SK-N-SH (cell line): ENCODE measurements around the gene FAM222A. TPM values are rescaled to one million over a fixed set of nuclear protein-coding genes. Genes with fewer than 3 reads are reported as not detected.
A peak's percentile ranks its signal among the peaks of the same experiment; 100 is the strongest.

ENCODE experiments used
- CTCF ChIA-PET: fragments of 300-600, 350-600 bp; formaldehyde crosslinking; extraction: SDS; loops from one replicate; lab custom pipeline; 2021; lab: Yijun Ruan, JAX
- POLR2A ChIA-PET: fragments of 350-600 bp; sonication (Branson Sonifier 250); formaldehyde crosslinking; extraction: SDS; loops from one replicate; lab custom pipeline; 2020; ENCODE audit warnings: antibody characterized with exemption, inconsistent platforms; lab: Yijun Ruan, JAX
- DNase-seq: peaks from one replicate; pipeline ENCODE4 v3.0.0; 2012
- H2AFZ ChIP-seq: fragments of 200-600 bp; sonication (generic); 2 replicates; pipeline ENCODE4 v1.8.1; 2016; ENCODE audit warnings: antibody characterized with exemption, mild to moderate bottlenecking, low read depth
- H3F3A ChIP-seq: fragments of 200-600 bp; sonication (generic); replicated peaks from 2 replicates; pipeline ENCODE3; 2016; ENCODE audit warnings: antibody characterized with exemption, mild to moderate bottlenecking; ENCODE audit not compliant: insufficient read depth
- H3K27ac ChIP-seq, 2 experiments: fragments of 200-500 bp in 1 of 2; fragments of 200-600 bp in 1 of 2; sonication (Bioruptor generic) in 1 of 2; sonication (generic), shearing (Covaris generic) in 1 of 2; 2 replicates each; pipeline versions ENCODE4 v1.5.1 to v1.6.1; 2014 to 2016; ENCODE audit warnings: low read depth in 2 of 2, inconsistent platforms in 1 of 2, low read length in 1 of 2, mild to moderate bottlenecking in 1 of 2, mixed read lengths in 1 of 2
- H3K27me3 ChIP-seq: fragments of 200-600 bp; sonication (generic), shearing (Covaris generic); 2 replicates; pipeline ENCODE4 v1.6.1; 2016; ENCODE audit warnings: mixed run types; ENCODE audit not compliant: insufficient read depth
- H3K36me3 ChIP-seq, 2 experiments: fragments of 200-500 bp in 1 of 2; fragments of 200-600 bp in 1 of 2; sonication (Bioruptor generic) in 1 of 2; sonication (generic) in 1 of 2; replicated peaks in 1 of 2; 2 replicates each; pipeline versions ENCODE3 to v1.5.1; 2014 to 2016; ENCODE audit warnings: low read length in 1 of 2, mild to moderate bottlenecking in 1 of 2; ENCODE audit not compliant: insufficient read depth in 2 of 2, control insufficient read depth in 1 of 2
- H3K4me1 ChIP-seq, 2 experiments: fragments of 200-500 bp in 1 of 2; fragments of 200-600 bp in 1 of 2; sonication (Bioruptor generic) in 1 of 2; sonication (generic), shearing (Covaris generic) in 1 of 2; 2 replicates each; pipeline versions ENCODE4 v1.5.1 to v1.6.1; 2014 to 2016; ENCODE audit warnings: low read depth in 1 of 2, low read length in 1 of 2, mixed run types in 1 of 2; ENCODE audit not compliant: insufficient read depth in 2 of 2, control insufficient read depth in 1 of 2
- H3K4me2 ChIP-seq: fragments of 200-600 bp; sonication (generic), shearing (Covaris generic); 2 replicates; pipeline ENCODE4 v1.6.1; 2017; ENCODE audit warnings: mixed run types
- H3K4me3 ChIP-seq, 2 experiments: fragments of 200-500 bp in 1 of 2; fragments of 200-600 bp in 1 of 2; sonication (Bioruptor generic) in 1 of 2; sonication (generic), shearing (Covaris generic) in 1 of 2; 2 replicates each; pipeline versions ENCODE4 v1.5.1 to v1.8.1; 2014 to 2016; ENCODE audit warnings: low read depth in 2 of 2, inconsistent platforms in 1 of 2, low read length in 1 of 2, mild to moderate bottlenecking in 1 of 2, mixed read lengths in 1 of 2, moderate library complexity in 1 of 2
- H3K79me2 ChIP-seq: fragments of 200-600 bp; sonication (generic); 2 replicates; pipeline ENCODE4 v1.8.1; 2017; ENCODE audit warnings: mild to moderate bottlenecking; ENCODE audit not compliant: insufficient read depth
- H3K9ac ChIP-seq: fragments of 200-600 bp; sonication (generic); 2 replicates; pipeline ENCODE4 v1.6.1; 2017; ENCODE audit warnings: mixed run types
- H3K9me2 ChIP-seq: fragments of 200-600 bp; sonication (generic); 2 replicates; pipeline ENCODE4 v1.6.1; 2017; ENCODE audit warnings: mixed run types
- H3K9me3 ChIP-seq: fragments of 200-600 bp; sonication (generic); 2 replicates; pipeline ENCODE4 v1.6.1; 2017; ENCODE audit warnings: mixed run types, mild to moderate bottlenecking, moderate library complexity
- H4K20me1 ChIP-seq: fragments of 200-600 bp; sonication (generic); 2 replicates; pipeline ENCODE4 v1.6.1; 2017; ENCODE audit warnings: mild to moderate bottlenecking, mixed run types; ENCODE audit not compliant: insufficient read depth
- IRF3 ChIP-seq: fragments of 150-350 bp; IDR thresholded peaks from 2 replicates; pipeline ENCODE4 v1.6.1; 2016; ENCODE audit warnings: mild to moderate bottlenecking, low read depth, low read length
- JUND ChIP-seq: IDR thresholded peaks from 2 replicates; pipeline ENCODE4 v1.4.0; 2012
- NFIC ChIP-seq: IDR thresholded peaks from 2 replicates; pipeline ENCODE4 v1.4.0; 2012; ENCODE audit warnings: borderline replicate concordance
- PBX3 ChIP-seq: IDR thresholded peaks from 2 replicates; pipeline ENCODE4; 2012
- RAD21 ChIP-seq: IDR thresholded peaks from 2 replicates; pipeline ENCODE4 v1.6.1; 2012; ENCODE audit warnings: mild to moderate bottlenecking, low read length
- REST ChIP-seq: IDR thresholded peaks from 2 replicates; pipeline ENCODE4 v1.6.1; 2012; ENCODE audit warnings: mild to moderate bottlenecking, low read depth, low read length, moderate library complexity
- RXRA ChIP-seq: IDR thresholded peaks from 2 replicates; pipeline ENCODE4 v1.4.0; 2012; ENCODE audit warnings: low read depth, mild to moderate bottlenecking, borderline replicate concordance
- SMC3 ChIP-seq: IDR thresholded peaks from 2 replicates; pipeline ENCODE4 v1.6.1; 2012; ENCODE audit warnings: low read depth, low read length, improper control_type of control experiment
- TAF1 ChIP-seq: IDR thresholded peaks from 2 replicates; pipeline ENCODE4 v1.6.1; 2012; ENCODE audit warnings: low read depth, mild to moderate bottlenecking, low read length, moderate library complexity, borderline replicate concordance
- TCF12 ChIP-seq: IDR thresholded peaks from 2 replicates; pipeline ENCODE4 v1.4.0; 2012
- USF2 ChIP-seq: fragments of 150-350 bp; IDR thresholded peaks from 2 replicates; pipeline ENCODE4 v1.6.1; 2017; ENCODE audit warnings: antibody characterized with exemption, low read length, low read depth, borderline replicate concordance
- WGBS: methylation state at CpG from one replicate; pipeline ENCODE4 v1.1.6; 2017; ENCODE audit warnings: low lambda C conversion rate; 5-methylcytosine and 5-hydroxymethylcytosine counted together
- polyA plus RNA-seq, 3 experiments: library from polyadenylated mRNA; depleted of rRNA; stranded (reverse); fragments of >200 nt; gene quantifications; 2 replicates each; pipeline ENCODE4 v1.2.3, GENCODE V29; 2012

The FAM222A gene
- polyA plus RNA-seq, 1 of the 3 experiments (the other 2 are of a cell fraction) = 1.6 TPM

GRCh38 chr12:109764776-109765445 lies 51.3 kb downstream of the FAM222A start:
- no peaks in the 10 kb centered on the region for H4K20me1 ChIP-seq
- H3K9me3 ChIP-seq = no peaks in the 10 kb centered on the region
- H3F3A ChIP-seq = no peaks in the 10 kb centered on the region
- no peak overlapping the region; a peak in 1 of 4 replicates for H3K27ac ChIP-seq
- POLR2A ChIA-PET = interaction anchor here (0.5 kb wide), 1 partner anchor 105 kb away, joined by 3 read pairs; no protein-coding TSS in a partner anchor
- H3K9ac ChIP-seq = no peak overlapping the region
- H3K36me3 ChIP-seq = no peaks in the 10 kb centered on the region
- no peak overlapping the region for H3K4me3 ChIP-seq
- WGBS = 78% methylated on average over 13 of the region's 18 CpGs
- no peaks in the 10 kb centered on the region for H3K79me2 ChIP-seq
- TF ChIP-seq RXRA (no peak), NFIC (no peak), JUND (no peak), PBX3 (no peak), RAD21 (no peak), TAF1 (no peak), SMC3 (no peak), USF2 (no peak), IRF3 (no peak), TCF12 (no peak), REST (no peak)
- H3K4me1 ChIP-seq = peaks cover 0 to 40% of the 10 kb centered on the region in 2 experiments; a peak in 1 of 4 replicates
- peak; percentile 28 for DNase-seq
- CTCF ChIA-PET = interaction anchor here (0.7 to 7.2 kb wide), 13 partner anchors 8 to 252 kb away, joined by 3 to 49 read pairs (median 5); no protein-coding TSS in a partner anchor
- H3K4me2 ChIP-seq = no peak overlapping the region
- H2AFZ ChIP-seq = no peak overlapping the region
- H3K9me2 ChIP-seq = no peaks in the 10 kb centered on the region
- H3K27me3 ChIP-seq = no peaks in the 10 kb centered on the region
